ENCODE results near the gene NDUFA5.

NDUFA5 gene

GRCh38 chr7:123498601-123499000, 59.0 kb downstream of the NDUFA5 start:
- DNase-seq: peak in 1 of 3 donors; percentile 6
- no peaks in the 10 kb centered on the region for H3K9me3 ChIP-seq (ENCODE audit: control extremely low read depth in 1 of 5, control insufficient read depth in 4 of 5, insufficient read depth in 2 of 5, low read depth in 1 of 5, low read length in 4 of 5)
- CTCF ChIA-PET: no interaction called here
- POLR2A ChIA-PET: no interaction called here
- H3K4me1 ChIP-seq (ENCODE audit: control extremely low read depth in 1 of 4, control insufficient read depth in 4 of 4, insufficient read depth in 4 of 4, low read length in 3 of 4): no peaks in the 10 kb centered on the region
- no peaks in the 10 kb centered on the region for H3K36me3 ChIP-seq (ENCODE audit: control insufficient read depth in 4 of 4, insufficient read depth in 4 of 4, low read length in 3 of 4)
- H3K27me3 ChIP-seq (replicated peaks in 2 of 5; ENCODE audit: control insufficient read depth in 4 of 5, insufficient read depth in 5 of 5, low read length in 4 of 5): peaks cover 0 to 18% (median 0%) of the 10 kb centered on the region in 5 experiments
- no peak overlapping the region for H3K27ac ChIP-seq (ENCODE audit: insufficient read depth in 1 of 2, low read depth in 1 of 2, low read length in 2 of 2, poor library complexity in 1 of 2, severe bottlenecking in 2 of 2)
- H3K4me3 ChIP-seq (ENCODE audit: control insufficient read depth in 1 of 7, extremely low read depth in 1 of 7, insufficient read depth in 4 of 7, low read depth in 2 of 7, low read length in 6 of 7): no peak overlapping the region
- 80% methylated on average over 1 of the region's 2 CpGs for WGBS (ENCODE audit: insufficient coverage)

- Histone ChIP-seq H3K27ac (ENCODE audit: insufficient read depth in 1 of 2, low read depth in 1 of 2, low read length in 2 of 2, poor library complexity in 1 of 2, severe bottlenecking in 2 of 2) (no peak overlapping the region), H3K27me3 (replicated peaks in 2 of 5; ENCODE audit: control insufficient read depth in 4 of 5, insufficient read depth in 5 of 5, low read length in 4 of 5) (peaks cover 0 to 18% (median 0%) of the 10 kb centered on the region in 5 experiments), H3K4me3 (ENCODE audit: control insufficient read depth in 1 of 7, extremely low read depth in 1 of 7, insufficient read depth in 4 of 7, low read depth in 2 of 7, low read length in 6 of 7) (no peak overlapping the region), H3K9me3 (ENCODE audit: control extremely low read depth in 1 of 5, control insufficient read depth in 4 of 5, insufficient read depth in 2 of 5, low read depth in 1 of 5, low read length in 4 of 5) (no peaks in the 10 kb centered on the region), H3K4me1 (ENCODE audit: control extremely low read depth in 1 of 4, control insufficient read depth in 4 of 4, insufficient read depth in 4 of 4, low read length in 3 of 4) (no peaks in the 10 kb centered on the region), H3K36me3 (ENCODE audit: control insufficient read depth in 4 of 4, insufficient read depth in 4 of 4, low read length in 3 of 4) (no peaks in the 10 kb centered on the region)
- no peak for DNase-seq
- ChIA-PET POLR2A (no interaction called here), CTCF (no interaction called here)
- WGBS (ENCODE audit: insufficient coverage): no CpG with 5 or more reads among the region's 1 CpG
Measured at GRCh38 chr7:123498031-123498430, 59.6 kb downstream of the NDUFA5 start.

GRCh38 chr7:123494193-123494796, 63.3 kb downstream of the NDUFA5 start:
- H3K27ac ChIP-seq (ENCODE audit: insufficient read depth in 1 of 2, low read depth in 1 of 2, low read length in 2 of 2, poor library complexity in 1 of 2, severe bottlenecking in 2 of 2): no peak overlapping the region
- H3K4me1 ChIP-seq (ENCODE audit: control extremely low read depth in 1 of 4, control insufficient read depth in 4 of 4, insufficient read depth in 4 of 4, low read length in 3 of 4): no peaks in the 10 kb centered on the region
- DNase-seq: peak; percentile 40 to 71 (median 58)
- no peaks in the 10 kb centered on the region for H3K9me3 ChIP-seq (ENCODE audit: control extremely low read depth in 1 of 5, control insufficient read depth in 4 of 5, insufficient read depth in 2 of 5, low read depth in 1 of 5, low read length in 4 of 5)
- ChIA-PET CTCF (interaction anchor here (0.7 to 3.2 kb wide), 13 partner anchors 10 to 378 kb away, joined by 3 to 25 read pairs (median 5); partner anchors contain the start of genes IQUB and NDUFA5), POLR2A (no interaction called here)
- no CpG with 5 or more reads among the region's 3 CpGs for WGBS (ENCODE audit: insufficient coverage)
- H3K4me3 ChIP-seq (ENCODE audit: control insufficient read depth in 1 of 7, extremely low read depth in 1 of 7, insufficient read depth in 4 of 7, low read depth in 2 of 7, low read length in 6 of 7): no peak overlapping the region
- H3K36me3 ChIP-seq (ENCODE audit: control insufficient read depth in 4 of 4, insufficient read depth in 4 of 4, low read length in 3 of 4): no peaks in the 10 kb centered on the region
- H3K27me3 ChIP-seq (replicated peaks in 2 of 5; ENCODE audit: control insufficient read depth in 4 of 5, insufficient read depth in 5 of 5, low read length in 4 of 5): peaks cover 0 to 16% (median 0%) of the 10 kb centered on the region in 5 experiments

GRCh38 chr7:123492485-123492884, 65.1 kb downstream of the NDUFA5 start:
- no peaks in the 10 kb centered on the region for H3K36me3 ChIP-seq (ENCODE audit: control insufficient read depth in 4 of 4, insufficient read depth in 4 of 4, low read length in 3 of 4)
- POLR2A ChIA-PET: no interaction called here
- no peaks in the 10 kb centered on the region for H3K4me1 ChIP-seq (ENCODE audit: control extremely low read depth in 1 of 4, control insufficient read depth in 4 of 4, insufficient read depth in 4 of 4, low read length in 3 of 4)
- H3K27ac ChIP-seq (ENCODE audit: insufficient read depth in 1 of 2, low read depth in 1 of 2, low read length in 2 of 2, poor library complexity in 1 of 2, severe bottlenecking in 2 of 2): no peak overlapping the region
- CTCF ChIA-PET: interaction anchor here (1.0 to 1.4 kb wide), 5 partner anchors 20 to 380 kb away, joined by 3 to 5 read pairs (median 3); no protein-coding TSS in a partner anchor
- no peak overlapping the region for H3K4me3 ChIP-seq (ENCODE audit: control insufficient read depth in 1 of 7, extremely low read depth in 1 of 7, insufficient read depth in 4 of 7, low read depth in 2 of 7, low read length in 6 of 7)
- H3K9me3 ChIP-seq (ENCODE audit: control extremely low read depth in 1 of 5, control insufficient read depth in 4 of 5, insufficient read depth in 2 of 5, low read depth in 1 of 5, low read length in 4 of 5): no peaks in the 10 kb centered on the region
- peaks cover 0 to 13% (median 0%) of the 10 kb centered on the region in 5 experiments for H3K27me3 ChIP-seq (replicated peaks in 2 of 5; ENCODE audit: control insufficient read depth in 4 of 5, insufficient read depth in 5 of 5, low read length in 4 of 5)
- DNase-seq: no peak
- 100% methylated on average over 1 of the region's 3 CpGs for WGBS (ENCODE audit: insufficient coverage)

All from common myeloid progenitor, CD34-positive (primary cell).